ENCODE measurements around the gene CXCR1.

Gene CXCR1

GRCh38 chr2:218202266-218202665 is 35.5 kb upstream of the CXCR1 start:
- Histone ChIP-seq H2AK5ac (ENCODE audit: low read length) (no peak overlapping the region), H3K36me3 (ENCODE audit: control insufficient read depth in 1 of 2, insufficient read depth in 2 of 2, low read length in 2 of 2) (no peaks in the 10 kb centered on the region), H2BK120ac (ENCODE audit: insufficient read depth, low read length, poor library complexity) (no peak overlapping the region), H3K79me2 (ENCODE audit: control insufficient read depth, insufficient read depth, low read length, poor library complexity) (no peaks in the 10 kb centered on the region), H4K12ac (ENCODE audit: low read depth, low read length) (no peak overlapping the region), H2BK12ac (ENCODE audit: low read length) (no peak overlapping the region), H3K4me3 (ENCODE audit: low read depth, low read length) (no peak overlapping the region), H3K4me1 (ENCODE audit: control insufficient read depth in 1 of 2, insufficient read depth in 2 of 2, low read length in 2 of 2) (no peaks in the 10 kb centered on the region), H2AFZ (ENCODE audit: insufficient read depth, low read length, poor library complexity) (no peak overlapping the region), H3K9ac (ENCODE audit: low read length) (no peak overlapping the region), H4K8ac (ENCODE audit: low read depth, low read length) (no peak overlapping the region), H3K23ac (ENCODE audit: low read length) (no peak overlapping the region), H3K79me1 (ENCODE audit: low read length) (no peaks in the 10 kb centered on the region), H3K4me2 (ENCODE audit: low read length) (no peak overlapping the region), H3K27ac (ENCODE audit: low read depth, low read length) (no peak overlapping the region), H2BK5ac (ENCODE audit: low read depth, low read length, poor library complexity) (no peak overlapping the region), H3K18ac (ENCODE audit: low read length) (no peak overlapping the region), H3K9me3 (ENCODE audit: insufficient read depth, low read depth, low read length) (no peaks in the 10 kb centered on the region), H3K27me3 (ENCODE audit: insufficient read depth, low read length) (no peaks in the 10 kb centered on the region), H4K91ac (ENCODE audit: low read depth, low read length) (no peak overlapping the region), H3K14ac (ENCODE audit: low read length) (no peak overlapping the region), H3K4ac (ENCODE audit: low read depth, low read length) (no peak overlapping the region)
- no CpG with 5 or more reads among the region's 3 CpGs for WGBS (ENCODE audit: extremely low coverage, insufficient coverage, insufficient read length)
- DNase-seq, result no peak

- no peaks in the 10 kb centered on the region for H3K4me1 ChIP-seq (ENCODE audit: control insufficient read depth in 1 of 2, insufficient read depth in 2 of 2, low read length in 2 of 2)
- H2BK5ac ChIP-seq (ENCODE audit: low read depth, low read length, poor library complexity), result no peak overlapping the region
Observed at GRCh38 chr2:218196974-218197373, 30.2 kb upstream of the CXCR1 start.

GRCh38 chr2:218194880-218195279 is 28.1 kb upstream of the CXCR1 start:
- Histone ChIP-seq H2AK5ac (ENCODE audit: low read length) (no peak overlapping the region), H3K4me1 (ENCODE audit: control insufficient read depth in 1 of 2, insufficient read depth in 2 of 2, low read length in 2 of 2) (no peaks in the 10 kb centered on the region), H3K27me3 (ENCODE audit: insufficient read depth, low read length) (no peaks in the 10 kb centered on the region), H3K36me3 (ENCODE audit: control insufficient read depth in 1 of 2, insufficient read depth in 2 of 2, low read length in 2 of 2) (no peaks in the 10 kb centered on the region), H3K23ac (ENCODE audit: low read length) (no peak overlapping the region), H3K27ac (ENCODE audit: low read depth, low read length) (no peak overlapping the region), H3K4me3 (ENCODE audit: low read depth, low read length) (no peak overlapping the region), H2BK5ac (ENCODE audit: low read depth, low read length, poor library complexity) (no peak overlapping the region), H4K91ac (ENCODE audit: low read depth, low read length) (no peak overlapping the region), H3K18ac (ENCODE audit: low read length) (no peak overlapping the region), H2BK12ac (ENCODE audit: low read length) (no peak overlapping the region), H2AFZ (ENCODE audit: insufficient read depth, low read length, poor library complexity) (no peak overlapping the region), H3K4ac (ENCODE audit: low read depth, low read length) (no peak overlapping the region), H4K8ac (ENCODE audit: low read depth, low read length) (no peak overlapping the region), H3K79me2 (ENCODE audit: control insufficient read depth, insufficient read depth, low read length, poor library complexity) (no peaks in the 10 kb centered on the region), H2BK120ac (ENCODE audit: insufficient read depth, low read length, poor library complexity) (no peak overlapping the region), H3K9ac (ENCODE audit: low read length) (no peak overlapping the region), H3K9me3 (ENCODE audit: insufficient read depth, low read depth, low read length) (no peaks in the 10 kb centered on the region), H3K4me2 (ENCODE audit: low read length) (no peak overlapping the region), H3K79me1 (ENCODE audit: low read length) (no peaks in the 10 kb centered on the region), H4K12ac (ENCODE audit: low read depth, low read length) (no peak overlapping the region), H3K14ac (ENCODE audit: low read length) (no peak overlapping the region)
- DNase-seq, result no peak
- WGBS (ENCODE audit: extremely low coverage, insufficient coverage, insufficient read length), result no CpG with 5 or more reads among the region's 3 CpGs

More at GRCh38 chr2:218196974-218197373, 30.2 kb upstream of the CXCR1 start:
- H3K4me3 ChIP-seq (ENCODE audit: low read depth, low read length), result no peak overlapping the region
- no peaks in the 10 kb centered on the region for H3K27me3 ChIP-seq (ENCODE audit: insufficient read depth, low read length)
- WGBS (ENCODE audit: extremely low coverage, insufficient coverage, insufficient read length), result no CpG with 5 or more reads among the region's 4 CpGs
- H4K8ac ChIP-seq (ENCODE audit: low read depth, low read length), result no peak overlapping the region
- DNase-seq, result no peak
- H3K14ac ChIP-seq (ENCODE audit: low read length), result no peak overlapping the region
- H3K4ac ChIP-seq (ENCODE audit: low read depth, low read length), result no peak overlapping the region
- no peak overlapping the region for H2BK120ac ChIP-seq (ENCODE audit: insufficient read depth, low read length, poor library complexity)
- H3K36me3 ChIP-seq (ENCODE audit: control insufficient read depth in 1 of 2, insufficient read depth in 2 of 2, low read length in 2 of 2), result no peaks in the 10 kb centered on the region
- no peak overlapping the region for H4K91ac ChIP-seq (ENCODE audit: low read depth, low read length)
- H3K79me1 ChIP-seq (ENCODE audit: low read length), result no peaks in the 10 kb centered on the region
- no peak overlapping the region for H2AK5ac ChIP-seq (ENCODE audit: low read length)
- no peak overlapping the region for H2AFZ ChIP-seq (ENCODE audit: insufficient read depth, low read length, poor library complexity)
- H3K27ac ChIP-seq (ENCODE audit: low read depth, low read length), result no peak overlapping the region
- no peak overlapping the region for H3K9ac ChIP-seq (ENCODE audit: low read length)
- no peaks in the 10 kb centered on the region for H3K9me3 ChIP-seq (ENCODE audit: insufficient read depth, low read depth, low read length)
- no peak overlapping the region for H3K23ac ChIP-seq (ENCODE audit: low read length)
- H3K79me2 ChIP-seq (ENCODE audit: control insufficient read depth, insufficient read depth, low read length, poor library complexity), result no peaks in the 10 kb centered on the region
- no peak overlapping the region for H2BK12ac ChIP-seq (ENCODE audit: low read length)
- no peak overlapping the region for H3K4me2 ChIP-seq (ENCODE audit: low read length)
- H3K18ac ChIP-seq (ENCODE audit: low read length), result no peak overlapping the region
- H4K12ac ChIP-seq (ENCODE audit: low read depth, low read length), result no peak overlapping the region

GRCh38 chr2:218193701-218194100 is 26.9 kb upstream of the CXCR1 start:
- Histone ChIP-seq H2AK5ac (ENCODE audit: low read length) (no peak overlapping the region), H3K79me1 (ENCODE audit: low read length) (no peaks in the 10 kb centered on the region), H3K4me3 (ENCODE audit: low read depth, low read length) (no peak overlapping the region), H4K12ac (ENCODE audit: low read depth, low read length) (no peak overlapping the region), H3K14ac (ENCODE audit: low read length) (no peak overlapping the region), H4K91ac (ENCODE audit: low read depth, low read length) (no peak overlapping the region), H3K36me3 (ENCODE audit: control insufficient read depth in 1 of 2, insufficient read depth in 2 of 2, low read length in 2 of 2) (no peaks in the 10 kb centered on the region), H2BK12ac (ENCODE audit: low read length) (no peak overlapping the region), H2BK5ac (ENCODE audit: low read depth, low read length, poor library complexity) (no peak overlapping the region), H3K18ac (ENCODE audit: low read length) (no peak overlapping the region), H4K8ac (ENCODE audit: low read depth, low read length) (no peak overlapping the region), H3K27me3 (ENCODE audit: insufficient read depth, low read length) (no peaks in the 10 kb centered on the region), H3K23ac (ENCODE audit: low read length) (no peak overlapping the region), H3K4me2 (ENCODE audit: low read length) (no peak overlapping the region), H3K9ac (ENCODE audit: low read length) (no peak overlapping the region), H2BK120ac (ENCODE audit: insufficient read depth, low read length, poor library complexity) (no peak overlapping the region), H3K4ac (ENCODE audit: low read depth, low read length) (no peak overlapping the region), H3K27ac (ENCODE audit: low read depth, low read length) (no peak overlapping the region), H3K79me2 (ENCODE audit: control insufficient read depth, insufficient read depth, low read length, poor library complexity) (no peaks in the 10 kb centered on the region), H3K9me3 (ENCODE audit: insufficient read depth, low read depth, low read length) (no peaks in the 10 kb centered on the region), H3K4me1 (ENCODE audit: control insufficient read depth in 1 of 2, insufficient read depth in 2 of 2, low read length in 2 of 2) (no peaks in the 10 kb centered on the region), H2AFZ (ENCODE audit: insufficient read depth, low read length, poor library complexity) (no peak overlapping the region)
- WGBS (ENCODE audit: extremely low coverage, insufficient coverage, insufficient read length), result no CpG with 5 or more reads among the region's 4 CpGs
- no peak for DNase-seq
